Measurements from ENCODE around the gene UBE3C. TPM values are rescaled to one million over a fixed set of nuclear protein-coding genes. Genes with fewer than 3 reads are reported as not detected.
"Not testable (repeated sequence)": the region's sequence is repeated elsewhere in the genome, so short reads cannot be mapped to it uniquely, and the experiment has no call there.

Gene UBE3C
- total RNA-seq, 1 experiment from 2014 or later, result 73.1 TPM

DNA sequence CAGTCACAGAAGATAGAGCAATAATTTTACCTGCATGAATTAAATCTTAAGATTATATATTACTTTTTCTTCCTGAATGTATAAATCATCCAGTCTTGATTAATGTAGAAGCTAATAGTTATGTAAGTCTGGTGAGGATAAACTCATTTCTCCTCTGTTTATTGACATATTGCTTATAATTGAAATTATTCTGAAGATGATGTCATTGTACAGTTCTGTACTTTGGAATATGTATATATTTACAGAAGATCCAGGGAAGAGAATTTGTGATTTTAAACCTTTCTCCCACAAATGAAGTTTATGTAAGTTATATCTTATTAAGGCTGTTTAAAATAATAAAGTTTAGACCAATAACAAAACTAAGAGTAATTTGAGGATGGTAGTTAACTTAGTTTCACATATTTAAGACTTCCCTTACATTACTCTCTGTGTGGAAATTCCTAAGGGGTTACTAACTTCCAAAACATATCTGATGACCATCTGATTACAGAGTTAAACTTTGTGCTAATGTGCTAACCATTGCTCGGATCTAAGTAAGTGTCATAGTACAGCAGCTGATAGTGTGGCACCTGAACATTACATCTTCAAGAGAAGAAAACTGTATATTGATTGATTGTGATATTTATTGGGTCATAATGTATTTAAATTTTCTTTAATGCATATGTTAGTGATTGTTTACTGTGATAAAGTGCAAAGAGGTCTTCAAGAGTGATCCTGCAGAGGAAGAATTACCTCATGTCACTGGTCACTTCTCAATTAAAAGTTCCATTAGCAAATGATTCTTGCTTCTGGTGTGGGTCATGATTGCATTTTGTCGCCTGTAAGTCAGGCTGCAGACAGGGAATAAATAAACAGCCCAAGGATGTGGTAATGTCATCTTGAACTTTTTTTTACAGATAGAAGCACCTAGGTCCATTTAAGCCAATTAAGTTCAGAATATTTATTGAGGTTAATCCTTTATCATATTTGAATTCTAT, 96.9 kb downstream of the UBE3C start:
- DNase-seq (ENCODE audit: low read depth), result peak; percentile 15

DNA sequence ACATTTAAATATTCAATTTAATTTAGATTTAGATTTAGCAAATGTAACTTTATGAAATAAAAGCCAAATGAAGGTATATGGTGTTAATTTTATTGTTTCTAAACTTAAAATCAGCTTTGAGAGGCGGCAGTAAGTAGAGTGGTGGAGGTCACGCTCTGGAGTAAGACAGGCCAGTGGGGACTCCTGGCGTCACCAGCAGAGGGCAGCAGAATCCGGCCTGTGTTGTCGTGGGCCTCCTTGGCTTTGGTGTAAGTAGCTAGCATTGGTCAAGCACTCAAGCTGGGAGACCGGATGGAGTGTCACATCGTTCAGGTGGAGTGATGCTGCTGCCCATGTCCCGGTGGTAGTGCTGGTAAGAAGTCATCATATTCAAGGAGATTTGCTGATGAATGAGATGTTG, 99.4 kb downstream of the UBE3C start:
- no peak for DNase-seq (ENCODE audit: low read depth)

DNA sequence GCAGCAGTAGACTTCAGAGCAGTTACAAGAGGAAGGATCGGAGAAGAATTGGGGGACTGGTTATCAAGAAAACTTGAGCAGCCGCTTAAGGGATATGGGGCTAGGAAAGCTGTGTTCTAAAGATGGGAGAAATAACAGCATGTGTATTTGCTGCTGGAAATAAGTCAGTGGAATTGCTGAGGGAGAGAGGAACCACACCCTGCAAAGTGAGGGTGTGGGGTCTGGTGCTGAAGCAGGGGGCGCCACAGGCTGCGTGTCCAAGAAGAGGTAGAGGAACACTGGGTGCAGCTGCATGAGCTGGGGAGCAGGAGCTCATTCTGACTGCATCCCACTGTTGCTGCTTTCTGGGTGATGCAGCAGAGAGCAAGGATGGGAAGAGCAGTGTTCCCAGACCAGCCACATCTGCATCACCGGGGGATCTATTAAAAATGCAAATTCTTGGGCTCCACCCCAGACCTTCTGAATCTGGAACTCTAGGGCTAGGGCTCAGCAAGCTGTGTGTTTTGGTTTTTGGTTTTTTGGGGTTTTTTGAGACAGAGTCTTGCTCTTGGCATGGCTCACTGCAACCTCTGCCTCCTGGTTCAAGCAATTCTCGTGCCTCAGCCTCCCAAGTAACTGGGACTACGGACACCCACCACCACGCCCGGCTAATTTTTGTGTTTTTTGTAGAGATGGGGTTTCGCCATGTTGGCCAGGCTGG, 101.0 kb downstream of the UBE3C start:
- DNase-seq (ENCODE audit: low read depth), result no peak

DNA sequence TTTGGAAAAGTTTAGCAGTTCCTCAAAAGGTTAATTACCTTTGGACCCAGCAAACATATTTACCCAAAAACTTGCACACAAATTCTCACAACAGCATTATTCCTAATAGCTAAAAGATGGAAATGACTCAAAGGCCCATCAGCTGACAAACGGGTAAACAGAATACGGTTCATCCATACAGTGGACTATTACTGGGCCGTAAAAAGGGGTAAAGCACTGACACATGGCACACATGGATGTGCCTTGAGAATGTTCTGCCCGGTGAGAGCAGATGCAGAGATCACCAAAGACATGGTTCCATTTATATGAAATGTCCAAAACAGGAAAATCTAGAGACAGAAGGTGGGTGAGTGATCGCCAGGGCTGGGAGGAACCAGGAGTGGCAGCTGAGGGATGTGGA, 102.9 kb downstream of the UBE3C start:
- no peak for DNase-seq (ENCODE audit: low read depth)

DNA sequence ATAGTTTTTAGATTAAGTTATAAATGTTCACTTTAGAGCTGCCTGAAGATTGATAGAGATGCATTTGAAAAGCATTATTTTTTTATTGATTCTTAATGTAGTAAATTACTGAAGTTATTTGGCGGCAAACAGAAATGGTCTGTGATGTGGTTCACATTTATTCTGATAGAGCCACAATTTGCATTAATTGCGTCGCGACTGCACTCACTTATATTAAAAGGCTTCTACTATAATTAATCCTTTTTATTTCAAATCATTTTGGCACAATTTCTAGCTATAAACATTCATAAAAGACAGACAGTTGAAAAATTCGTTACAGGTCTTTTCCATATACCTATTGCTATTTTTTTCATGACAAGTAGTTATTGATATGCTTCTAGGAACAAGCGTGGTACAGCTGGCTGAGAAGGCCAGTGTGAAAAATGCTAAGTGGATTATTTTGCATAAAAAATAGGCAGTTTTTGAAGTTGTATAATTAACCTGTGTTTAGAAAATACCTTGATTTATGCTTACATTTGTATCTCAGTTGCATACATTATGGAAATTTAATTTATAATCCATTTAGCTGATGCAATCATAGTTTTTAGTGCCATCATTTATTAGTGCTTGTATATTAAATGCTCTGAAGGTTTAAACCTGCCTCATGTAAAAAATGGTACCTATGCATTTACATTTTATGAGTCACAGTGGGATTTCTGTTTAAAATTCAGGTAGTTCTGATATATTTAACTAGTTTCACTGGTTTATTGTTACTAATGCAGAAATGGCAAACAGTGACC, 106.0 kb downstream of the UBE3C start:
- no peak for DNase-seq (ENCODE audit: low read depth)

GRCh38 chr7:157246052-157246451, 107.3 kb downstream of the UBE3C start:
- DNase-seq (ENCODE audit: low read depth), result no peak

GRCh38 chr7:157248659-157249058, 109.9 kb downstream of the UBE3C start:
- DNase-seq (ENCODE audit: low read depth), result no peak

DNA sequence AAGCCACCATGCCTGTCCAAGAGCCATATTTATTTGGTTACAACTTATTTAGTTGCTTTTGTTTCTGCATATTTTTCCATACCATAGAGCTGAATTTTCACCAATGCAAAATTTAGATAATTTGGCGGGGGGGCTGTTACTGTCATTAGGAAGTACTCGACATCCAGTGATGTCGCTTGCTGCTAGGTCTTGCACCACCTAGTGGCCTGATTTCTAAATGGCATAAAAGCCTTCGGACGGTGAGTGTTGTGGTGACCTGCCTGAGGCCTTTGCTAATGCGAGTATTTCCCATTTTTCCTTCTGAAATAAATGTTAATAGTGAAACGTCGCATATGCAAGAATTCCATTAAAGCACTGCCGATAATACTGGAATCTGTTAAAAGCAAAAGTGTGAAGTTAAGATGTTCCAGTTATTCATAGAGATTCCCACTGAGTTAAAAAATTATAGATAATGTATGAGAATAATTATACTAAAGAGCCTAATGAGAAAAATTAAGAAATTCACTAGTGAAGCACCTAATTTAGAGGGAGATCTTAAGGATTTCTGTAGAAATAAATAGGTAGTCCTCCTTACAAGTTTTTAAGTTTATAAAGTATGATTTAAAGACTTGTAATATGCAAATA, 112.0 kb downstream of the UBE3C start:
- DNase-seq (ENCODE audit: low read depth), result peak; percentile 65

DNA sequence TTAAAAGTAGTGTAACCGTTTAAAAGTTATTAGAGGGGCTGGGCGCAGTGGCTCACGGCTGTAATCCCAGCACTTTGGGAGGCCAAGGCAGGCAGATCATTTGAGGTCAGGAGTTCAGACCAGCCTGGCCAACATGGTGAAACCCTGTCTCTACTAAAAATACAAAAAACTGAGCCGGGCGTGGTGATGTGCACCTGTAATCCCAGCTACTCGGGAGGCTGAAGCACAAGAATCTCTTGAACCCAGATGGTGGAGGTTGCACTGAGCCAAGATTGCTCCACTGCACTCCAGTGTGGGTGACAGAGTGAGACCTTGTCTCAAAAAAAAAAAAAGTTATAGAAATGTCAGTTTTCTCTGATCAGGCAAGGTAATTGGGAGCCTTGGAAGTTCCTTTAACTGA, 113.1 kb downstream of the UBE3C start:
- not testable (repeated sequence) for DNase-seq (ENCODE audit: low read depth)

- DNase-seq (ENCODE audit: low read depth), result no peak
These were observed 115.1 kb downstream of the UBE3C start for GRCh38 chr7:157253850-157254249.

DNA sequence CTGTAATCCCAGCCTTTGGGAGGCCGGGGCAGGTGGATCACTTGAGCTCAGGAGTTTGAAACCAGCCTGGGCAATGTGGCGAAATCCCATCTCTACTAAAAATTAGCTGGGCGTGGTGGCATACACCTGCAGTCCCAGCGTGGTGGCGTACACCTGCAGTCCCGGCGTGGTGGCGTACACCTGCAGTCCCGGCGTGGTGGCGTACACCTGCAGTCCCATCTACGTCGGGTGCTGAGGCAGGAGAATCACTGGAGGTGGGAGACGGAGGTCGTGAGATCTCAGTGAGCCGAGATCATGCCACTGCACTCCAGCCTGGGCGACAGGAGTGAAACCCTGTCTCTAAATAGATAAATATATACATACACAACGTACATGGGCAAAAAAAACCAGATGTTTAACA, 116.1 kb downstream of the UBE3C start:
- DNase-seq (ENCODE audit: low read depth), result not testable (repeated sequence)

DNA sequence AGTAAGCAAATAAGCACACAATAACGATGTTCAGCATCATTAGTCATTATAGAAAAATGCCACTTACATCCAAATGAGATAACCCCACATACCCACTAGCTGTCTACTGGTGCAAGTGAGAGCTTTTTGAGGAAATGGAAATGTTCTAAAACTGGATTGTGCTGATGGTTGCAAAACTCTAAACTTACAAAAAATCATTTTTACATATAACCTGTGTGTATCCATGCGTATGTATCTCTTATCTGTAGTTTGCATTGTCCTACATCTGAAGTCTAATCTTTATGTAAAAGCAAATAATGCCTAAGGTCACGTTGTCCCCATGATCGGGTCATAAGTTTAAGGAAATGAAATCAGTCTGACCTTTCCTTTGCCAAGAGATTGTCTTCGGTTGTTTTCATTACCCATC, 116.5 kb downstream of the UBE3C start:
- DNase-seq (ENCODE audit: low read depth), result no peak

DNA sequence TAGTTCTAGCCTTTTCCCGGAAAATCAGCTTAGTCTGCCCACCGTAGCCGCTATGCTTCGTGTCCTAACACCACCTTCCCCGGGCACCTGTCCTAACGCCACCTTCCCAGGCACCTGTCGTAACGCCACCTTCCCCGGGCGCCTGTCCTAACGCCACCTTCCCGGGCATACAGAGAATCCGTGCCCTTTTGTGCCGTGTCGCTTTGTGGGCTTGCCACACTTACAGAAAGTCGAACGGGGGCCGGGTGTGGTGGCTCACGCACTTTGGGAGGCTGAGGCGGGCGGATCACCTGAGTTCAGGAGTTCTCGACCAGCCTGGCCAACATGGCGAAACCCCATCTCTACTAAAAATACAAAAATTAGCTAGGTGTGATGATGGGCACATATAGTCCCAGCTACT, 124.4 kb downstream of the UBE3C start:
- no peak for DNase-seq (ENCODE audit: low read depth)

GRCh38 chr7:157265051-157265450, 126.3 kb downstream of the UBE3C start:
- no peak for DNase-seq (ENCODE audit: low read depth)

DNA sequence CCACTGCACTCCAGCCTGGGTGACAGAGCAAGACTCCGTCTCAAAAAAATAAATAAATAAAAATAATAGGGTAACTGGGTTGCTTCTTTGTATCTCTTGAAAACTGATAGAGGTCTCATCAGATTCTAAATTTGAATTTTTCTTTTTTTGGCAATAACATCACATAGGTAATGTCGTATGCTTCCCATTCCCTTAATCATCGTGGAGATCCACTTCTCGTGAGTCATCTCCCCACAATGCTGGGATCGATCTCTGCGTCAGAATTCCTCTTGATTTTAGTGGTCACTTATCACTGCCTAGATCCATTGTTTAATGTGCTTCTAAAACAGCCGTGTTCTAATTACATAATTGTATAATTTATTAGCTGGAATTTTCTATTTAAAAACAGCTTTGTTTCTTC, 127.5 kb downstream of the UBE3C start:
- no peak for DNase-seq (ENCODE audit: low read depth)

GRCh38 chr7:157267516-157267915, 128.8 kb downstream of the UBE3C start:
- no peak for DNase-seq (ENCODE audit: low read depth)

GRCh38 chr7:157267956-157268355, 129.2 kb downstream of the UBE3C start:
- DNase-seq (ENCODE audit: low read depth), result no peak

GRCh38 chr7:157268540-157268939, 129.8 kb downstream of the UBE3C start:
- no peak for DNase-seq (ENCODE audit: low read depth)

GRCh38 chr7:157269341-157270059, 130.8 kb downstream of the UBE3C start:
- no peak for DNase-seq (ENCODE audit: low read depth)

DNA sequence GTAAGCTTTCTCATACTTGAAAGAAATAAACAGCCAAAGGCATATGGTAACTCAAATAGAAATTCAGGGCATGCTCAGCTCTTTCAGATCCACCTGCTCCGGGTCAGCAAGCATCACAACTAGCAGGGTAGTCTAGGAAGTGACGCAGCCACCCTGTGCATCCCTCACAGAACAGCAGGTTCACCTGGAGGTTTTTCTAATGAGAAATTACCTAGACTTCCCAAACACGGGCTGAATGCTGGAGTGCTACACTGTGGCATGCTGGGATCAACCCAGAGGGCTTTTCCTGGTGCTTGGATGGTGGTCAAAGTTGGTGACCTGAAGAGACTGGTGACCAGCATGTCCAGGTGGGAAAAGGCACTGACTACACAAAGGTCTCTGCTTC, 131.3 kb downstream of the UBE3C start:
- DNase-seq (ENCODE audit: low read depth), result no peak
